H1 (cell line): Measurements from ENCODE around the gene ELMO3. TPM values are rescaled to one million over a fixed set of nuclear protein-coding genes. Genes with fewer than 3 reads are reported as not detected.

Source experiments
- CTCF ChIA-PET: fragments of 300-600 bp; sonication (Branson Sonifier 250); formaldehyde crosslinking; loops from one replicate; lab custom pipeline; 2021; ENCODE audit not compliant: partially characterized antibody; lab: Charles Lee
- POLR2A ChIA-PET: fragments of 300-600 bp; sonication (Branson Sonifier 250); formaldehyde crosslinking; loops from one replicate; lab custom pipeline; 2021; ENCODE audit warnings: inconsistent platforms; ENCODE audit not compliant: partially characterized antibody; lab: Charles Lee
- DNase-seq, 2 experiments: peaks; one replicate each; pipeline versions ENCODE4 v3.0.0 to v3.0.0-alpha.2; 2010 to 2022; ENCODE audit warnings: low spot score in 2 of 2, low read depth in 1 of 2, mixed read lengths in 1 of 2
- FAIRE-seq: peaks from 2 replicates; lab custom pipeline; 2011; peaks lifted over from hg19 to GRCh38; lab: Jason Lieb, UNC
- H2AFZ ChIP-seq: 2 replicates; pipeline ENCODE4 v1.8.1; 2012; ENCODE audit warnings: low read length, inconsistent platforms
- H2AK5ac ChIP-seq: 2 replicates; pipeline ENCODE4 v1.6.1; 2013; ENCODE audit warnings: low read depth, low read length
- H2BK120ac ChIP-seq: replicated peaks from 2 replicates; pipeline ENCODE3; 2013; ENCODE audit warnings: low read depth, low read length, inconsistent platforms
- H2BK12ac ChIP-seq: 2 replicates; pipeline ENCODE4 v1.6.1; 2013; ENCODE audit warnings: low read depth, low read length
- H2BK15ac ChIP-seq: 2 replicates; pipeline ENCODE4 v1.6.1; 2013; ENCODE audit warnings: low read length
- H2BK20ac ChIP-seq: 2 replicates; pipeline ENCODE4 v1.6.1; 2013; ENCODE audit warnings: low read length
- H2BK5ac ChIP-seq: 2 replicates; pipeline ENCODE4 v1.6.1; 2013; ENCODE audit warnings: low read depth, low read length
- H3K14ac ChIP-seq: 2 replicates; pipeline ENCODE4 v1.6.1; 2013; ENCODE audit warnings: inconsistent platforms; ENCODE audit not compliant: insufficient read length
- H3K18ac ChIP-seq: 2 replicates; pipeline ENCODE4 v1.6.1; 2013; ENCODE audit warnings: low read length; ENCODE audit errors: extremely low read depth
- H3K23ac ChIP-seq: 2 replicates; pipeline ENCODE4 v1.6.1; 2013; ENCODE audit warnings: inconsistent platforms; ENCODE audit not compliant: insufficient read length
- H3K23me2 ChIP-seq: 2 replicates; pipeline ENCODE4 v1.6.1; 2013; ENCODE audit warnings: low read depth, low read length
- H3K27ac ChIP-seq: 2 replicates; pipeline ENCODE4 v1.6.1; 2011; ENCODE audit warnings: low read depth, low read length, inconsistent platforms
- H3K27me3 ChIP-seq, 4 experiments: replicated peaks in 1 of 4; 1 replicate in 1 of 4; 2 replicates in 3 of 4; pipeline versions ENCODE4 v1.6.1 to v1.8.1; 2011 to 2013; ENCODE audit warnings: low read length in 3 of 4, mild to moderate bottlenecking in 3 of 4, inconsistent platforms in 2 of 4, mixed read lengths in 2 of 4, moderate library complexity in 1 of 4; ENCODE audit not compliant: control insufficient read depth in 3 of 4, insufficient read depth in 3 of 4; ENCODE audit errors: extremely low read depth in 1 of 4
- H3K36me3 ChIP-seq, 4 experiments: 2 replicates each; pipeline versions ENCODE4 v1.6.1 to v1.8.1; 2011 to 2013; ENCODE audit warnings: mild to moderate bottlenecking in 4 of 4, low read length in 3 of 4, moderate library complexity in 2 of 4, control low read depth in 1 of 4, inconsistent platforms in 1 of 4; ENCODE audit not compliant: insufficient read depth in 4 of 4, control insufficient read depth in 2 of 4
- H3K4ac ChIP-seq: replicated peaks from 2 replicates; pipeline ENCODE3; 2013; ENCODE audit warnings: low read length, low read depth, mixed read lengths, inconsistent platforms; ENCODE audit not compliant: insufficient read length
- H3K4me1 ChIP-seq, 4 experiments: replicated peaks in 1 of 4; 1 replicate in 1 of 4; 2 replicates in 3 of 4; pipeline versions ENCODE4 v1.6.1 to v1.8.1; 2011 to 2013; ENCODE audit warnings: low read length in 3 of 4, inconsistent platforms in 2 of 4, mixed read lengths in 1 of 4; ENCODE audit not compliant: insufficient read depth in 4 of 4, control insufficient read depth in 3 of 4
- H3K4me2 ChIP-seq, 2 experiments: 2 replicates each; pipeline versions ENCODE4 v1.6.1 to v1.8.1; 2011 to 2013; ENCODE audit warnings: low read depth in 2 of 2, low read length in 2 of 2, control low read depth in 1 of 2, inconsistent platforms in 1 of 2, mild to moderate bottlenecking in 1 of 2; ENCODE audit not compliant: insufficient read depth in 1 of 2
- H3K4me3 ChIP-seq, 4 experiments: fragments of 200-600, 300-600 bp in 1 of 4; sonication (generic), shearing (Covaris generic), sonication (Bioruptor Twin) in 1 of 4; 2 replicates each; pipeline versions ENCODE4 v1.5.1 to v1.8.1; 2011 to 2016; ENCODE audit warnings: low read length in 4 of 4, low read depth in 3 of 4, control low read depth in 2 of 4, inconsistent platforms in 2 of 4, mild to moderate bottlenecking in 2 of 4, mixed read lengths in 1 of 4, moderate library complexity in 1 of 4; ENCODE audit not compliant: insufficient read depth in 2 of 4; ENCODE audit errors: extremely low read depth in 1 of 4
- H3K56ac ChIP-seq: replicated peaks from 2 replicates; pipeline ENCODE3; 2013; ENCODE audit warnings: low read depth, mild to moderate bottlenecking, mixed read lengths, low read length, inconsistent platforms; ENCODE audit not compliant: insufficient read length
- H3K79me1 ChIP-seq: 2 replicates; pipeline ENCODE4 v1.6.1; 2013; ENCODE audit warnings: low read depth, low read length, control low read depth
- H3K79me2 ChIP-seq, 2 experiments: 2 replicates each; pipeline versions ENCODE4 v1.6.1 to v1.8.1; 2012 to 2013; ENCODE audit warnings: low read length in 2 of 2, mild to moderate bottlenecking in 2 of 2, inconsistent platforms in 1 of 2; ENCODE audit not compliant: insufficient read depth in 2 of 2, control insufficient read depth in 1 of 2
- H3K9ac ChIP-seq, 4 experiments: replicated peaks in 1 of 4; 1 replicate in 1 of 4; 2 replicates in 3 of 4; pipeline versions ENCODE4 v1.6.1 to v1.8.1; 2011 to 2013; ENCODE audit warnings: low read depth in 3 of 4, low read length in 3 of 4, control low read depth in 2 of 4, mild to moderate bottlenecking in 2 of 4, moderate library complexity in 2 of 4, inconsistent platforms in 1 of 4; ENCODE audit errors: extremely low read depth in 1 of 4
- H3K9me3 ChIP-seq, 2 experiments: 2 replicates each; pipeline versions ENCODE4 v1.6.1 to v1.8.1; 2012 to 2013; ENCODE audit warnings: mild to moderate bottlenecking in 2 of 2, moderate library complexity in 2 of 2, control low read depth in 1 of 2, inconsistent platforms in 1 of 2, low read depth in 1 of 2, low read length in 1 of 2, mixed read lengths in 1 of 2; ENCODE audit not compliant: insufficient read depth in 2 of 2
- H4K20me1 ChIP-seq, 2 experiments: replicated peaks in 1 of 2; 2 replicates each; pipeline versions ENCODE3 to v1.8.1; 2011 to 2013; ENCODE audit warnings: inconsistent platforms in 2 of 2, low read length in 2 of 2, mild to moderate bottlenecking in 1 of 2; ENCODE audit not compliant: insufficient read depth in 2 of 2, control insufficient read depth in 1 of 2
- H4K5ac ChIP-seq: 2 replicates; pipeline ENCODE4 v1.6.1; 2013; ENCODE audit warnings: low read length, low read depth, mixed read lengths, inconsistent platforms; ENCODE audit not compliant: insufficient read length
- H4K8ac ChIP-seq: 2 replicates; pipeline ENCODE4 v1.8.0; 2013; ENCODE audit warnings: mild to moderate bottlenecking, moderate library complexity, low read length, inconsistent platforms; ENCODE audit not compliant: insufficient read depth; ENCODE audit errors: extremely low read depth
- H4K91ac ChIP-seq: replicated peaks from 2 replicates; pipeline ENCODE3; 2013; ENCODE audit warnings: low read length, mixed read lengths, inconsistent platforms; ENCODE audit not compliant: insufficient read length
- ASH2L ChIP-seq: fragments of 200-600, 300-600 bp; sonication (generic); IDR thresholded peaks from one replicate; pipeline ENCODE4 v1.7.1; 2017; ENCODE audit warnings: low read length
- BACH1 ChIP-seq: IDR thresholded peaks from 2 replicates; pipeline ENCODE4 v1.6.1; 2012; ENCODE audit warnings: low read length, improper control_type of control experiment
- CHD1 ChIP-seq: IDR thresholded peaks from 2 replicates; pipeline ENCODE4 v1.6.1; 2012; ENCODE audit warnings: low read depth, low read length, improper control_type of control experiment
- CREB1 ChIP-seq: IDR thresholded peaks from 2 replicates; pipeline ENCODE4 v1.6.1; 2012; ENCODE audit warnings: inconsistent platforms
- CTCF ChIP-seq, 3 experiments: IDR thresholded peaks; 1 replicate in 2 of 3; 2 replicates in 1 of 3; pipeline versions ENCODE4 v1.5.1 to v1.6.1; 2011; ENCODE audit warnings: low read length in 3 of 3, mild to moderate bottlenecking in 3 of 3, inconsistent platforms in 2 of 3, low read depth in 1 of 3, moderate library complexity in 1 of 3; ENCODE audit not compliant: insufficient read depth in 1 of 3; ENCODE audit errors: control extremely low read depth in 1 of 3
- EGR1 ChIP-seq: IDR thresholded peaks from 2 replicates; pipeline ENCODE4 v1.6.1; 2011; ENCODE audit warnings: low read depth, low read length, borderline replicate concordance
- GABPA ChIP-seq: IDR thresholded peaks from 2 replicates; pipeline ENCODE4 v1.6.1; 2011; ENCODE audit warnings: mild to moderate bottlenecking, low read length, moderate library complexity, borderline replicate concordance; ENCODE audit not compliant: insufficient read depth
- KDM4A ChIP-seq: IDR thresholded peaks from one replicate; pipeline ENCODE4 v1.7.1; 2012; ENCODE audit warnings: low read depth, mild to moderate bottlenecking, moderate library complexity, low read length, inconsistent platforms; ENCODE audit not compliant: severe bottlenecking
- KDM5A ChIP-seq: fragments of 200-600 bp; IDR thresholded peaks from 2 replicates; pipeline ENCODE4 v1.7.1; 2012; ENCODE audit warnings: mild to moderate bottlenecking, low read length, inconsistent platforms, mixed read lengths
- PHF8 ChIP-seq: fragments of 200-600 bp; sonication (generic); conservative IDR thresholded peaks from 2 replicates; pipeline ENCODE4 v1.7.1; 2012; ENCODE audit warnings: low read depth, mild to moderate bottlenecking, inconsistent platforms, low read length, moderate library complexity
- TCF12 ChIP-seq: IDR thresholded peaks from 2 replicates; pipeline ENCODE4 v1.6.1; 2011; ENCODE audit warnings: low read depth, mild to moderate bottlenecking, low read length
- TEAD4 ChIP-seq: IDR thresholded peaks from 2 replicates; pipeline ENCODE4 v1.6.1; 2012; ENCODE audit warnings: low read depth, low read length, inconsistent platforms, mixed read lengths
- YY1 ChIP-seq: IDR thresholded peaks from 2 replicates; pipeline ENCODE4 v1.6.1; 2011; ENCODE audit warnings: low read depth, mild to moderate bottlenecking, low read length
- WGBS, 2 experiments: shearing (Covaris generic) in 1 of 2; methylation state at CpG; one replicate each; pipeline versions ENCODE4 v1.1.6 to v1.1.7; 2013 to 2015; ENCODE audit warnings: low lambda C conversion rate in 2 of 2, mixed read lengths in 2 of 2, inconsistent platforms in 1 of 2, low coverage in 1 of 2, missing lambda C conversion rate in 1 of 2; ENCODE audit not compliant: insufficient replicate concordance in 2 of 2, insufficient coverage in 1 of 2, insufficient read length in 1 of 2; ENCODE audit errors: extremely low coverage in 1 of 2, missing lambda C conversion rate in 1 of 2; 5-methylcytosine and 5-hydroxymethylcytosine counted together
- polyA plus RNA-seq, 7 experiments: library from polyadenylated mRNA; depleted of rRNA in 3 of 7; stranded (reverse) in 5 of 7; unstranded in 2 of 7; fragments of >200 nt in 5 of 7; fragments of 200-250 nt in 2 of 7; gene quantifications; 1 replicate in 5 of 7; 2 replicates in 1 of 7; 4 replicates in 1 of 7; pipeline versions ENCODE4 v1.2.1 to v1.2.3, GENCODE V29; 2011 to 2013; ENCODE audit warnings: missing spikeins in 2 of 7, mixed read lengths in 2 of 7
- total RNA-seq: library from RNA; stranded (reverse); fragmentation: NEBNext Ultra II Directional; extraction: Animal tissue kit (Norgen Biotek cat#: 25700); gene quantifications from 2 replicates; pipeline ENCODE4 v1.2.1, GENCODE V29; 2021

The ELMO3 gene
- total and polyA plus RNA-seq, 2 of the 8 experiments (the other 6 are each of a cell fraction or from before 2014, with no cell fraction given): 9.6 to 10.9 TPM

- no peaks in the 10 kb centered on the region for H3K23me2 ChIP-seq
- H3K4ac ChIP-seq: no peak overlapping the region
- H3K4me2 ChIP-seq: no peak overlapping the region
- peaks cover 0 to 10% (median 1%) of the 10 kb centered on the region in 4 experiments; a peak in 2 of 7 replicates for H3K4me1 ChIP-seq
- H4K5ac ChIP-seq: no peak overlapping the region
- H2BK20ac ChIP-seq: no peak overlapping the region
- WGBS, 2 experiments: 82% methylated on average over 7 of the region's 7 CpGs; no CpG with 5 or more reads in 1 of the 2 experiments
- H2BK15ac ChIP-seq: no peak overlapping the region
- DNase-seq (no peak), FAIRE-seq (no peak)
- H3K79me1 ChIP-seq: no peaks in the 10 kb centered on the region
- no peak overlapping the region for H2BK12ac ChIP-seq
- no peak overlapping the region for H3K23ac ChIP-seq
- H2BK120ac ChIP-seq: no peak overlapping the region
- H3K14ac ChIP-seq: no peak overlapping the region
- H3K18ac ChIP-seq: no peak overlapping the region
- no peak overlapping the region for H3K27ac ChIP-seq
- POLR2A ChIA-PET: interaction anchor here (0.9 to 1.0 kb wide), 2 partner anchors 13 to 246 kb away, joined by 3 read pairs; no protein-coding TSS in a partner anchor
- no peak overlapping the region for H3K9ac ChIP-seq
- no peaks in the 10 kb centered on the region for H3K9me3 ChIP-seq
- no peak overlapping the region for H3K56ac ChIP-seq
- peaks cover 0 to 12% (median 8%) of the 10 kb centered on the region in 4 experiments; a peak in 4 of 7 replicates for H3K27me3 ChIP-seq
- H3K79me2 ChIP-seq: no peaks in the 10 kb centered on the region
- no peak overlapping the region for H2BK5ac ChIP-seq
- no peak overlapping the region for H4K8ac ChIP-seq
- H2AFZ ChIP-seq: no peak overlapping the region
- no peak overlapping the region for H4K91ac ChIP-seq
- CTCF ChIA-PET: interaction anchor here (0.6 to 8.9 kb wide), 8 partner anchors 9 to 193 kb away, joined by 3 to 111 read pairs (median 4); partner anchors contain the start of genes E2F4, ELMO3, NOL3 and TMEM208
- no peaks in the 10 kb centered on the region for H3K36me3 ChIP-seq
- H4K20me1 ChIP-seq: no peaks in the 10 kb centered on the region
- no peak overlapping the region for H2AK5ac ChIP-seq
- H3K4me3 ChIP-seq: no peak overlapping the region
- TF ChIP-seq TEAD4: no peak
- no peak for TF ChIP-seq CHD1
- no peak for TF ChIP-seq KDM5A
- TF ChIP-seq YY1: no peak
- no peak for TF ChIP-seq CREB1
- no peak for TF ChIP-seq GABPA
- no peak for TF ChIP-seq BACH1
- no peak for TF ChIP-seq ASH2L
- no peak for TF ChIP-seq KDM4A
- no peak for TF ChIP-seq CTCF (IDR thresholded peaks at IDR 0.05; ENCODE audit: control extremely low read depth in 1 of 3, insufficient read depth in 1 of 3, low read depth in 1 of 3, low read length in 3 of 3)
- no peak for TF ChIP-seq PHF8
- no peak for TF ChIP-seq EGR1
- TF ChIP-seq TCF12: no peak
These were observed 12.7 kb downstream of the ELMO3 start for GRCh38 chr16:67211674-67212073.
